ENCODE measurements around the gene MAST4.

Gene MAST4

GRCh38 chr5:66987949-66988838 is 392.0 kb downstream of the MAST4 start:
- Histone ChIP-seq H3K9me3 (ENCODE audit: control insufficient read depth, low read length) (no peaks in the 10 kb centered on the region), H2AFZ (no peak overlapping the region), H3K4me1 (peaks cover 26% of the 10 kb centered on the region), H3K36me3 (ENCODE audit: control insufficient read depth, insufficient read depth, low read length) (no peaks in the 10 kb centered on the region), H3K79me2 (peaks cover 31% of the 10 kb centered on the region), H3K4me2 (ENCODE audit: low read length) (no peak overlapping the region), H3K4me3 (ENCODE audit: low read depth, low read length) (no peak overlapping the region), H3K27ac (no peak overlapping the region), H3K27me3 (ENCODE audit: control insufficient read depth, insufficient read depth, low read length) (no peaks in the 10 kb centered on the region), H3K9ac (peak overlapping the region; percentile 10)
- TF ChIP-seq CTCF (IDR thresholded peaks at IDR 0.05): peak; percentile 84

GRCh38 chr5:66989286-66989685 is 393.1 kb downstream of the MAST4 start:
- Histone ChIP-seq H3K4me1 (peaks cover 28% of the 10 kb centered on the region), H2AFZ (no peak overlapping the region), H3K79me2 (peaks cover 30% of the 10 kb centered on the region), H3K9ac (no peak overlapping the region), H3K4me3 (ENCODE audit: low read depth, low read length) (no peak overlapping the region), H3K4me2 (ENCODE audit: low read length) (no peak overlapping the region), H3K36me3 (ENCODE audit: control insufficient read depth, insufficient read depth, low read length) (no peaks in the 10 kb centered on the region), H3K27me3 (ENCODE audit: control insufficient read depth, insufficient read depth, low read length) (no peaks in the 10 kb centered on the region), H3K9me3 (ENCODE audit: control insufficient read depth, low read length) (no peaks in the 10 kb centered on the region), H3K27ac (no peak overlapping the region)
- no peak for TF ChIP-seq CTCF (IDR thresholded peaks at IDR 0.05)

DNA sequence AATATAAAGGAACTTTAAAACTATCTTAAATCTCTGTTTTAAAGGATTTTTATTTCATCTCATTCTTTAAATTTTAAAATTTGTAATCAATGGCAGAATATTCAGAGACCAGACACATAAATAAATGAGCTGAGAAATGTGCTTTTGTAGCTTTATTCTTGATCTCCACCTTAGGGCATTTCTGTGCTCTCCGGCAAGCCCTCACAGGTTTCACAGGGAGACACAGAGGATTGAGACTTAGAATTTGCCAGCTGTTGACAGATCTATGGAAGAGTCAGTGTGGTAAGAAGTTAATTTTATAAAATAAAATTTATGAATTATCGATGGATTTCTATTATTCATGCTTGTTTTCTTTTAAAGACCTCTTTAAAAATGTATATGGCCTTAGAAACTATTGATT is 393.6 kb downstream of the MAST4 start:
- H3K27me3 ChIP-seq (ENCODE audit: control insufficient read depth, insufficient read depth, low read length): no peaks in the 10 kb centered on the region
- no peak overlapping the region for H3K4me3 ChIP-seq (ENCODE audit: low read depth, low read length)
- H2AFZ ChIP-seq: no peak overlapping the region
- H3K9ac ChIP-seq: no peak overlapping the region
- H3K4me1 ChIP-seq: peaks cover 28% of the 10 kb centered on the region
- peaks cover 30% of the 10 kb centered on the region for H3K79me2 ChIP-seq
- H3K9me3 ChIP-seq (ENCODE audit: control insufficient read depth, low read length): no peaks in the 10 kb centered on the region
- no peak overlapping the region for H3K4me2 ChIP-seq (ENCODE audit: low read length)
- no peaks in the 10 kb centered on the region for H3K36me3 ChIP-seq (ENCODE audit: control insufficient read depth, insufficient read depth, low read length)
- no peak overlapping the region for H3K27ac ChIP-seq
- no peak for TF ChIP-seq CTCF (IDR thresholded peaks at IDR 0.05)

DNA sequence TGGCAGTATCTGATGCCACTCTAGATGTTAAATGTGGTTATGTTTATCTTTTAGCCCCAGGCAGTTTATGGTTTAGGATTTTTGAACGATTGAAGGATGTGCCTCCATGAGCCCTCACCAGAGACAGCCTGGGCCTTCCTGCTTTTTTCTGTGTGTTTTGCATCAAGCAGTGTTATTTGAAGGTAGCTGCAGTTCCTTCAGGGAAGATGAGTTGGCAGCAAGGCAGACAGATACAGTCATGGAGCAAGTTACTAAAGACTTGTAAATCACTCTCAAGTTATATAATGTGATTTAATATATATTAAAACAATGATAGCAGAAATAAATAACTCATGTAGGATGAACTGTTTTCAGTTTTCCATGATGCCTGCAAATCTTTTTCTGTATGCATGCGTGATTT is 395.6 kb downstream of the MAST4 start:
- Histone ChIP-seq H3K36me3 (ENCODE audit: control insufficient read depth, insufficient read depth, low read length) (no peaks in the 10 kb centered on the region), H3K79me2 (peaks cover 32% of the 10 kb centered on the region), H3K4me1 (peaks cover 20% of the 10 kb centered on the region), H3K27me3 (ENCODE audit: control insufficient read depth, insufficient read depth, low read length) (no peaks in the 10 kb centered on the region), H2AFZ (no peak overlapping the region), H3K9ac (no peak overlapping the region), H3K4me2 (ENCODE audit: low read length) (no peak overlapping the region), H3K27ac (no peak overlapping the region), H3K4me3 (ENCODE audit: low read depth, low read length) (no peak overlapping the region), H3K9me3 (ENCODE audit: control insufficient read depth, low read length) (no peaks in the 10 kb centered on the region)
- TF ChIP-seq CTCF (IDR thresholded peaks at IDR 0.05): no peak

- no peak for TF ChIP-seq CTCF (IDR thresholded peaks at IDR 0.05)
- Histone ChIP-seq H3K27me3 (ENCODE audit: control insufficient read depth, insufficient read depth, low read length) (no peaks in the 10 kb centered on the region), H3K9ac (no peak overlapping the region), H3K4me1 (peaks cover 18% of the 10 kb centered on the region), H3K4me3 (ENCODE audit: low read depth, low read length) (no peak overlapping the region), H3K27ac (peak overlapping the region; percentile 26), H3K79me2 (peaks cover 26% of the 10 kb centered on the region), H2AFZ (no peak overlapping the region), H3K9me3 (ENCODE audit: control insufficient read depth, low read length) (no peaks in the 10 kb centered on the region), H3K36me3 (ENCODE audit: control insufficient read depth, insufficient read depth, low read length) (no peaks in the 10 kb centered on the region), H3K4me2 (ENCODE audit: low read length) (no peak overlapping the region)
These were observed 396.4 kb downstream of the MAST4 start for GRCh38 chr5:66992547-66992946.
